AG09319 (cell line): Measurements from ENCODE around the gene KRTAP12-2.
"Not testable (repeated sequence)": the region's sequence is repeated elsewhere in the genome, so short reads cannot be mapped to it uniquely, and the experiment has no call there.

Experiments
- DNase-seq: peaks from one replicate; pipeline ENCODE4 v3.0.0-alpha.2; 2010; ENCODE audit warnings: low read depth; ENCODE audit errors: extremely low read depth
- TF ChIP-seq, protein P1 (sequence below): IDR thresholded peaks from 2 replicates; pipeline ENCODE4 v1.5.1; 2011; ENCODE audit warnings: low read depth, mild to moderate bottlenecking, inconsistent platforms, low read length, moderate library complexity

Gene KRTAP12-2

DNA sequence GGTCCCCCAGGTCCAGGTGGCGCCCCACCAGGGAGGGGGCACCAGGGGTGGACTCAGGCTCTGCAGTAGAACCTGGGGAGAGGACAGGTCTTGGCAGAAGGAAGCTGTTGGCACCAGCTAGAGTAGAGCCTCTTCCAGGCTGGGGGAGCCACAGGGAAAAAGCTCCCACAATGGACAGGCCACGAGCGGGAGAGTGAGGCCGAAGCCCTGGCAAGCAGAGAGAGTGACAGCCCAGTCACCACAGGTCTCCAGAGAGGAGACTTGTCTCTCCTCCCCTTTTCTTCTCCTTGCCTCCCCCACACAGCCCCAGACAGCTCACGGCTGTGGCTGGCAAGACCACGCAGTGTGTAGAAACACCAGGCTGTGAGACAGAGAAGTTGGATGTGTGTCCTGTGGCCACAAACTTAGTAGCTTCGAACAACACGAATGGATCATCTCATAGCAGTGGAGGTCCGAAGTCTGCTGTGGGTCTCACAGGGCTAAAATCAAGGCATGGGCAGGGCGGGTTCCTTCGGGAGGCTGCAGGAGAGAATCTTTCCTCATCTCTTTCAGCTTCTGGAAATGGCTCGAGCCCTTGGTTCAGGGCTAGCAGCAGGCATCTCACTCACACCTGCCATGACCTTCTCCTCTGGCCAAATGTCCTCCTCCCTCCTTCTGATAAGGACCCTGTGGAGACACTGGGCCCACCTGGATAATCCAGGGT lies 15.6 kb downstream of the KRTAP12-2 start:
- TF ChIP-seq, protein P1, sequence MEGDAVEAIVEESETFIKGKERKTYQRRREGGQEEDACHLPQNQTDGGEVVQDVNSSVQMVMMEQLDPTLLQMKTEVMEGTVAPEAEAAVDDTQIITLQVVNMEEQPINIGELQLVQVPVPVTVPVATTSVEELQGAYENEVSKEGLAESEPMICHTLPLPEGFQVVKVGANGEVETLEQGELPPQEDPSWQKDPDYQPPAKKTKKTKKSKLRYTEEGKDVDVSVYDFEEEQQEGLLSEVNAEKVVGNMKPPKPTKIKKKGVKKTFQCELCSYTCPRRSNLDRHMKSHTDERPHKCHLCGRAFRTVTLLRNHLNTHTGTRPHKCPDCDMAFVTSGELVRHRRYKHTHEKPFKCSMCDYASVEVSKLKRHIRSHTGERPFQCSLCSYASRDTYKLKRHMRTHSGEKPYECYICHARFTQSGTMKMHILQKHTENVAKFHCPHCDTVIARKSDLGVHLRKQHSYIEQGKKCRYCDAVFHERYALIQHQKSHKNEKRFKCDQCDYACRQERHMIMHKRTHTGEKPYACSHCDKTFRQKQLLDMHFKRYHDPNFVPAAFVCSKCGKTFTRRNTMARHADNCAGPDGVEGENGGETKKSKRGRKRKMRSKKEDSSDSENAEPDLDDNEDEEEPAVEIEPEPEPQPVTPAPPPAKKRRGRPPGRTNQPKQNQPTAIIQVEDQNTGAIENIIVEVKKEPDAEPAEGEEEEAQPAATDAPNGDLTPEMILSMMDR, result no peak
- no peak for DNase-seq

DNA sequence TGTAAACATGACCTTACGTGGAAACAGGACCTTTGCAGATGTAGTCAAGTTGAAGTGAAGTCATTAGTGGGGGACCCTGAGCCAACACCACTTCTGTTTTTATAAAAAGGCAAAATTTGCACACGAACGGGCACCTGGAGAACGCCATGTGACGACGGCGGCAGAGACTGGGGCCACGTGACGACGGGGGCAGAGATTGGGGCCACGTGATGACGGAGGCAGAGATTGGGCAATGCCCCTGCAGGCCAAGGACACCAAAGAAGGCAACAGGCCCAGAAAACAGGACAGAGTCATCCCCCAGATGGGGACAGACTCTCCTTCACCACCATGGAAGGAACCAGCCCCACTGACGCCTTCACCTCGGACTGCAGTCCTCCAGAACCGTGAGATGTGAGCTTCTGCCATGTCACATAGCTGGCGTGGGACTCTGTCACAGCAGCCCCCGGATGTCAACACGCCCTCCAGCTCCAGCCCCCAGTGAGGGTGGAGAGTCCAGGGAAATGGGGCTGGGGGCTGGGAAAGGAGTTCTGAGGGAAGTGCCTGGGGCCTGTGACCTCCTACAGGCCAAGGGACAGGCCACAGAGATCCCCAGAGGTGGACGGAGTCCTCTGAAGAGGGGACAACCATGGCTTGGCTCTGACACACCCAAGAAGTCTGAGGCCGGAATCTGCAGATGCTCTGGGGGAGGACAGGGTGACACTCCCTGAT lies 16.3 kb downstream of the KRTAP12-2 start:
- TF ChIP-seq, protein P1, result no peak
- no peak for DNase-seq

DNA sequence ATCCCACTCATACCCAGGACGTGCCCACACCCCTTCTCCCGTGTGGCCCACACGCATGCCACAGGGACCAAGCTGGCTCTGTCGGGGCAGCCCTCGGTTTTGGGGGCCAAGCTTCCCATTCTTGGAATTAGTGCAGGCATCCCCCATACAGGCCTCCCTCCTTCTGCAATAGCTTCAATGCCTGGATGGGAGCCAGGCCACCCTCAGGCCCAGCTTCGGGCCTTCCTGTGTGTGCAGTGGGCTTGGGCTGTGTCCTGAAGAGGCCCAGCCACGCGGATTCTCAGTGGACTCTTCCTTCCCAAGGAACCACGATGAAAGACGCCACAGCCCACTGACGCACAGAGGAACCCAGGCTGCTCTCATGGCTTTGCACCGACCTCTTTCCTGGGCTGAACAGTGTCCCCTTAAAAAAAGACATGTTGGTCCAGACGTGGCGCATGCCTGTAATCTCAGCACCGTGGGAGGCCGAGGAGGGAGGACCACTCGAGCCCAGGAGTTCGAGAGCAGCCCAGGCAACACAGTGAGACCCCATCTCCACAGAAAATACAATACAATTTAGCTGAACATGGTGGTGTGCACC lies 17.1 kb downstream of the KRTAP12-2 start:
- DNase-seq, result no peak
- TF ChIP-seq, protein P1, result no peak

DNA sequence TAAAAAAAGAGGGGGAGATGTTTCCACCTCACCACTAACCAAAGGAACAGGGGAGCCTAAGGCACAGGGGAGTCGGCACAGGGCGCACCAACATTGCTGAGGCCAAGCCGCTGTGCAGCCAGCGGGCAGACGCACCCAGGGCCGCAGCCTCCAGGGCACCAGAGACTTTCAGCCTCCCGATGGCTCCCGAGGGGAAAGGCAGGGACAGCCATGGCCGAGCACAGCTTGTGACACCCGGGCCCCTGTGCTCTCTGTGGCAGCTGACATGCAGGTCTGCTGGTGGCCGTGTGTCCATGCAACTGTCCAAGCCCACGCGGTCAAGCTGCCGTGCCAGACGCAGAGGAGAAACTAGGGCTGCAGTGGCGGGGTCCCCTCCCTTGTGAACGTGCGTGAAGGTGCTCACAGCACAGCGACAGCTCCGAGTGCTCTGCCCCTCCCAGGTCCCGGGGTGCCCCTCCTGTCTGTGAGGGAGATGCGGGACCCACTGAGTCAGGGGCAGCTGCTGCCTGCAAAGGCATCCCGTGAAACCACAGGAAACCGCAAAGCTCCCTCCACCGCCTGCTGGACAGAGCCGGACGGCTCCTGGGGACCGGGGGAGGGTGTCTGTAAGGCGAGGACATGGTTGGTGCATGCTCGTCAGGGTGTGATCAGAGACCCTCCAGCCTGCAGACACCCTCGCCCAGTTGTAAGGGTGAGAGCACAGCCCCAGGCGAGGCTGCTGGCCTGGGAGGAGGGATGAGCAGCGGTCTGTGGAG lies 18.0 kb downstream of the KRTAP12-2 start:
- TF ChIP-seq, protein P1, result no peak
- no peak for DNase-seq

DNA sequence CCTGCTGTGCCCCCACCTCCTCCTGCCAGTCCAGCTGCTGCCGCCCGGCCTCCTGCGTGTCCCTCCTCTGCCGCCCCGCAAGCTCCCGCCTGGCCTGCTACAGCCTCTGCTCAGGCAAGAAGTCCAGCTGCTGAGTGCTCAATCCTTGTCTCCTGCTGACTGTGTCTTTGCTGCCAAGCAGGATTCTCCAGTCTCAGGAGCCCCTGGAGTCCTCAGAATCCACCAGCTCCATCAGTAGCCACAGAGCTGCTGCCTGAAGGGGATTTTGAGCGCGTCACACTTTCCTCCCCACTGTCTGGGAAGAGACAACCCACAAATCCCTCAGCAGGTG lies 19.5 kb downstream of the KRTAP12-2 start:
- TF ChIP-seq, protein P1, result no peak
- no peak for DNase-seq

DNA sequence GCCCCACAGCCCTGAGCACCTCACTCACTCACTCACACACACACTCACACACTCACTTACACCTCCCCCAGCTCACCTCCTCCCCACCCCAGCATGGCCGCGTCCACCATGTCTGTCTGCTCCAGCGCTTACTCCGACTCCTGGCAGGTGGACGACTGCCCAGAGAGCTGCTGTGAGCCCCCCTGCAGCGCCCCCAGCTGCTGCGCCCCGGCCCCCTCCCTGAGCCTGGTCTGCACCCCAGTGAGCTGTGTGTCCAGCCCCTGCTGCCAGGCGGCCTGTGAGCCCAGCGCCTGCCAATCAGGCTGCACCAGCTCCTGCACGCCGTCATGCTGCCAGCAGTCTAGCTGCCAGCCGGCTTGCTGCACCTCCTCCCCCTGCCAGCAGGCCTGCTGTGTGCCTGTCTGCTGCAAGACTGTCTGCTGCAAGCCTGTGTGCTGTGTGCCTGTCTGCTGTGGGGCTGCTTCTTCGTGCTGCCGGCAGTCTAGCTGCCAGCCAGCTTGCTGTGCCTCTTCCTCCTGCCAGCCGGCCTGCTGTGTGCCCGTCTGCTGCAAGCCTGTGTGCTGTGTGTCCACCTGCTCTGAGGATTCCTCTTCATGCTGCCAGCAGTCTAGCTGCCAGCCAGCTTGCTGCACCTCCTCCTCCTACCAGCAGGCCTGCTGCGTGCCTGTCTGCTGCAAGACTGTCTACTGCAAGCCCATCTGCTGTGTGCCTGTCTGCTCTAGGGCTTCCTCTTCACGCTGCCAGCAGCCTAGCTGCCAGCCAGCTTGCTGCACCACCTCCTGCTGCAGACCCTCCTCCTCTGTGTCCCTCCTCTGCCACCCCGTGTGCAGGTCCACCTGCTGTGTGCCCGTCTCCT lies 20.1 kb downstream of the KRTAP12-2 start, which contains the start of gene KRTAP10-11:
TSS of gene KRTAP10-11 (plus strand) at position 49 of the 856 bp plus-strand sequence. CDS start at position 94, 45 bp downstream.
- not testable (repeated sequence) for DNase-seq

DNA sequence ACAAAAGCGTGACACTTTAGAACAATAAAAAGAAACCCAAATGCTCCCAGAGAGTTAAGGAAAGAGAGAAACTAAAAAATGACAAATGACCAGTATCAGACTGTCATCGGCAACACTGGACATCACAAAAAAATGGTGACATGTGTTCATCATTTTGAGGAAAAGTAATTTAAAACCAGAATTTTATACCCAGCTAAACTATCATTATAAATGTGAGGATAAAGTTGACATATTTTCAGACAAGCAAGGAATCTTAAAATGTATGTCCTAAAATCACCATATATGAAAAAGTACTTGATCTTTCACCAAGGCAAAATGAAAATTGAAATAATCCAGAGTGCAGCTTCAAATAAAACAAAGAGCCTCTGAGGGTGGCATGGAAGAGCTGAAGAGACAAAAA lies 21.8 kb downstream of the KRTAP12-2 start:
- TF ChIP-seq, protein P1, result no peak
- DNase-seq, result no peak
